ENCODE results near the gene SUCO.

GRCh38 chr1:172510479-172510878, 22.5 kb upstream of the SUCO start:
- no peak for TF ChIP-seq CTCF (IDR thresholded peaks at IDR 0.05)
- no peak for TF ChIP-seq POLR2A (IDR thresholded peaks at IDR 0.05)
